Measurements from ENCODE around the gene CTBP2.

Gene CTBP2

DNA sequence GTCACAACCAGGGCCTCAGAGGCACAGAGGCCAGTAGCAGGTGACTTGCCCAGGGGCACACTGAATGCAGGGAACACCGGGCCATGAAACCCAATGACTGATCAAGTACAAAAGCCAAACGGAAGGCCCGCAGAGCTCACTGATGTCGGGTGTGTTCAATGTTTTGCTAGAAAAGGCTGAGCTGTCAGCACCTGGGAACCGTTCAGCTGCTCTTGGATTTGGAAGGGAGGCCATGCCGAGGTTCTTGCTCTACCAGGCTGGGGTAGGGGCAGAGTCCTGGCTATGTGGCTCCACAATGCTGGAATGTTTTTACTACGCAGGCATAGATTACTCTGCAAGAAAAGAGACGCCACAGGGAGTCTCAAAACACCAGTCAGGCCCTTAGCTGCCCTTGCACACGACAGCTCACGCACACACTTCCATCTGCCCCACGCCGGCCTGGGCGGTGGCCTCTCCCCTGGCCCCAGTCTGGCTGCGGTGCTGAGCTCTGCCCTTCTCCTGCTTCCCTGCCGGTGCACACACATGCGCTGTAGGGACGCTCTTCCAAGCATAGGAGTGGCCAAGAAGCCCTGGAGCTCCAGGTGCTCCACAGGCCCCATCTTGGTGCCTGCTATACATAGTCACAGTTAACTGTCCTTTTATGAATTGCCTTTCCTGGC is 138.5 kb downstream of the CTBP2 start:
- Histone ChIP-seq H3K9me2 (replicated peaks; ENCODE audit: insufficient read depth, low read length) (no peaks in the 10 kb centered on the region), H3K27me3 (replicated peaks; ENCODE audit: insufficient read depth, low read length) (peaks cover 96% of the 10 kb centered on the region), H2AFZ (ENCODE audit: low read length) (no peak overlapping the region), H4K20me1 (ENCODE audit: insufficient read depth, low read length) (no peaks in the 10 kb centered on the region), H3K4me3 (ENCODE audit: low read length) (no peak overlapping the region), H3K4me2 (ENCODE audit: low read depth, low read length) (no peak overlapping the region), H3K27ac (ENCODE audit: low read length) (no peak overlapping the region), H3K36me3 (replicated peaks; ENCODE audit: insufficient read depth, low read length) (no peaks in the 10 kb centered on the region), H3F3A (ENCODE audit: insufficient read depth, low read length) (no peaks in the 10 kb centered on the region), H3K4me1 (ENCODE audit: low read length) (no peaks in the 10 kb centered on the region), H3K9ac (ENCODE audit: low read length) (no peak overlapping the region), H3K79me2 (ENCODE audit: low read length) (no peaks in the 10 kb centered on the region), H3K9me3 (replicated peaks; ENCODE audit: insufficient read depth, low read length) (no peaks in the 10 kb centered on the region)
- no peak for DNase-seq
- TF ChIP-seq EZH2 (optimal IDR thresholded peaks at IDR 0.05; ENCODE audit: low read depth, low read length) (no peak), EZH2phosphoT487 (IDR thresholded peaks at IDR 0.05; ENCODE audit: low read length) (no peak)
- TF ChIP-seq, protein P1, sequence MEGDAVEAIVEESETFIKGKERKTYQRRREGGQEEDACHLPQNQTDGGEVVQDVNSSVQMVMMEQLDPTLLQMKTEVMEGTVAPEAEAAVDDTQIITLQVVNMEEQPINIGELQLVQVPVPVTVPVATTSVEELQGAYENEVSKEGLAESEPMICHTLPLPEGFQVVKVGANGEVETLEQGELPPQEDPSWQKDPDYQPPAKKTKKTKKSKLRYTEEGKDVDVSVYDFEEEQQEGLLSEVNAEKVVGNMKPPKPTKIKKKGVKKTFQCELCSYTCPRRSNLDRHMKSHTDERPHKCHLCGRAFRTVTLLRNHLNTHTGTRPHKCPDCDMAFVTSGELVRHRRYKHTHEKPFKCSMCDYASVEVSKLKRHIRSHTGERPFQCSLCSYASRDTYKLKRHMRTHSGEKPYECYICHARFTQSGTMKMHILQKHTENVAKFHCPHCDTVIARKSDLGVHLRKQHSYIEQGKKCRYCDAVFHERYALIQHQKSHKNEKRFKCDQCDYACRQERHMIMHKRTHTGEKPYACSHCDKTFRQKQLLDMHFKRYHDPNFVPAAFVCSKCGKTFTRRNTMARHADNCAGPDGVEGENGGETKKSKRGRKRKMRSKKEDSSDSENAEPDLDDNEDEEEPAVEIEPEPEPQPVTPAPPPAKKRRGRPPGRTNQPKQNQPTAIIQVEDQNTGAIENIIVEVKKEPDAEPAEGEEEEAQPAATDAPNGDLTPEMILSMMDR (IDR thresholded peaks at IDR 0.05; ENCODE audit: low read length): no peak

- peaks cover 96% of the 10 kb centered on the region for H3K27me3 ChIP-seq (replicated peaks; ENCODE audit: insufficient read depth, low read length)
- H3F3A ChIP-seq (ENCODE audit: insufficient read depth, low read length): no peaks in the 10 kb centered on the region
- TF ChIP-seq EZH2phosphoT487 (IDR thresholded peaks at IDR 0.05; ENCODE audit: low read length) (no peak), EZH2 (optimal IDR thresholded peaks at IDR 0.05; ENCODE audit: low read depth, low read length) (no peak)
- TF ChIP-seq, protein P1 (IDR thresholded peaks at IDR 0.05; ENCODE audit: low read length): no peak
- no peaks in the 10 kb centered on the region for H3K9me3 ChIP-seq (replicated peaks; ENCODE audit: insufficient read depth, low read length)
- no peak overlapping the region for H3K27ac ChIP-seq (ENCODE audit: low read length)
- H3K4me3 ChIP-seq (ENCODE audit: low read length): no peak overlapping the region
- no peaks in the 10 kb centered on the region for H3K4me1 ChIP-seq (ENCODE audit: low read length)
- DNase-seq: no peak
- H2AFZ ChIP-seq (ENCODE audit: low read length): no peak overlapping the region
- H3K36me3 ChIP-seq (replicated peaks; ENCODE audit: insufficient read depth, low read length): no peaks in the 10 kb centered on the region
- H3K9me2 ChIP-seq (replicated peaks; ENCODE audit: insufficient read depth, low read length): no peaks in the 10 kb centered on the region
- no peak overlapping the region for H3K9ac ChIP-seq (ENCODE audit: low read length)
- no peak overlapping the region for H3K4me2 ChIP-seq (ENCODE audit: low read depth, low read length)
- no peaks in the 10 kb centered on the region for H3K79me2 ChIP-seq (ENCODE audit: low read length)
- no peaks in the 10 kb centered on the region for H4K20me1 ChIP-seq (ENCODE audit: insufficient read depth, low read length)
Observed at GRCh38 chr10:125020871-125021270, 139.5 kb downstream of the CTBP2 start.

- Histone ChIP-seq H3K27me3 (replicated peaks; ENCODE audit: insufficient read depth, low read length) (peaks cover 96% of the 10 kb centered on the region), H3K4me2 (ENCODE audit: low read depth, low read length) (no peak overlapping the region), H3K9me2 (replicated peaks; ENCODE audit: insufficient read depth, low read length) (no peaks in the 10 kb centered on the region), H3F3A (ENCODE audit: insufficient read depth, low read length) (no peaks in the 10 kb centered on the region), H4K20me1 (ENCODE audit: insufficient read depth, low read length) (no peaks in the 10 kb centered on the region), H3K9me3 (replicated peaks; ENCODE audit: insufficient read depth, low read length) (no peaks in the 10 kb centered on the region), H3K4me1 (ENCODE audit: low read length) (no peaks in the 10 kb centered on the region), H3K27ac (ENCODE audit: low read length) (no peak overlapping the region), H3K9ac (ENCODE audit: low read length) (no peak overlapping the region), H3K4me3 (ENCODE audit: low read length) (no peak overlapping the region), H3K36me3 (replicated peaks; ENCODE audit: insufficient read depth, low read length) (no peaks in the 10 kb centered on the region), H3K79me2 (ENCODE audit: low read length) (no peaks in the 10 kb centered on the region), H2AFZ (ENCODE audit: low read length) (no peak overlapping the region)
- DNase-seq: no peak
- TF ChIP-seq EZH2 (optimal IDR thresholded peaks at IDR 0.05; ENCODE audit: low read depth, low read length): no peak
- TF ChIP-seq, protein P1 (IDR thresholded peaks at IDR 0.05; ENCODE audit: low read length): no peak
- no peak for TF ChIP-seq EZH2phosphoT487 (IDR thresholded peaks at IDR 0.05; ENCODE audit: low read length)
Observed at GRCh38 chr10:125020386-125020785, 140.0 kb downstream of the CTBP2 start.

Measured in MM.1S (cell line).